Left renal pelvis (tissue), 4 donors: ENCODE data around the gene EMP2. TPM values are rescaled to one million over a fixed set of nuclear protein-coding genes. Genes with fewer than 3 reads are reported as not detected.

Source experiments
- DNase-seq, 4 donors: peaks; one replicate each; pipeline ENCODE4 v3.0.0-alpha.2; 2013; ENCODE audit warnings: low read depth in 4 of 4, low spot score in 3 of 4
- polyA plus RNA-seq, 4 donors: library from polyadenylated mRNA; unstranded; fragments of 120-200 nt; gene quantifications; one replicate each; pipeline ENCODE4 v1.2.1, GENCODE V29; 2013; ENCODE audit not compliant: insufficient read length in 4 of 4

The EMP2 gene
- polyA plus RNA-seq, 4 donors: 25.0 to 32.6 (median 29.5) TPM

DNA sequence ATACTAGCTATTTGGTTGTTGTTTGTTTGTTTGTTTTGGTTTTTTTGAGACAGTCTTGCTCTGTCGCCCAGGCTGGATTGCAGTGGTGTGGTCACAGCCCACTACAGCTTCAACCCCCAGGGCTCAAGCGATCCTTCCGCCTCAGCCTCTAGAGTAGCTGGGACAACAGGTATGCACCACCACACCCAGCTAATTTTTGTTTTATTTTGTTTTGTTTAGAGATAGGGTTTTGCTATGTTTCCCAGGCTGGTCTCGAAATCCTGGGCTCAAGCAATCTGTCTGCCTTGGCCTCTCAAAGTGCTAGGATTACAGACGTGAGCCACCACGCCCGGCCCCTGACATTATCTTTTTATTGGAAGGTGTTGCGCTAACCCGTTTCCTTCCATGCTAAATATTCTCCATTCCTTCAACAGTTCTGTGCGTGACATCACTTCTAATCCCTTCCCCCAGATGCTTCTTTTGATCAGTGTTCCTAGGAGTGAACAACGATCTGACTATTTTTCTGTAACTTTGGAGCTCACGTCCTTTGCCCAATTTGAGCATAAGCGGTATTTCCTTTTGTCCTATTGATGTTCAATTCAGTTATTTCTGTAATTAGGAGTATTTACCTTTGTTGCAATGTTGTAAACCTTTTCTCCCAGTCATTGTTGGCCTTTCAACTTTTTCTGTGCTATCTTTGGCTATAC lies 30.2 kb upstream of the EMP2 start:
- no peak for DNase-seq

DNA sequence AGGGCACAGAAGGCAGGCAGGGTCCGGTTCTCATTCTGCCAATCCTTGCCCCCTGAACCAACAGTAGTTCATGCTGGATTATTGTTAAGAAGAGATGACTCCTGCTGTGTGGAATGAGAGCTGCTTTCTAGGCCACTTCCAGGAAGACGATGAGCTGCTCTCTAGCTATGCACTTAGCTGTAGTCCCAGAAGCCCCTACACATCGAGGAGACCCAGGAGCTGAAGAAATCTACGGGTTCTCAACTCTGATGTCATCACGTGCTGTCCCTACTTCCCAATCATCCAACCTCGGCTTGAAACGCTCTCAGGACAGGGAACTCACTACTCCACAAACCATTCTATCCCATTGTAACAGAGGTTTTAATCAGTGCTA lies 29.0 kb upstream of the EMP2 start:
- no peak for DNase-seq

DNA sequence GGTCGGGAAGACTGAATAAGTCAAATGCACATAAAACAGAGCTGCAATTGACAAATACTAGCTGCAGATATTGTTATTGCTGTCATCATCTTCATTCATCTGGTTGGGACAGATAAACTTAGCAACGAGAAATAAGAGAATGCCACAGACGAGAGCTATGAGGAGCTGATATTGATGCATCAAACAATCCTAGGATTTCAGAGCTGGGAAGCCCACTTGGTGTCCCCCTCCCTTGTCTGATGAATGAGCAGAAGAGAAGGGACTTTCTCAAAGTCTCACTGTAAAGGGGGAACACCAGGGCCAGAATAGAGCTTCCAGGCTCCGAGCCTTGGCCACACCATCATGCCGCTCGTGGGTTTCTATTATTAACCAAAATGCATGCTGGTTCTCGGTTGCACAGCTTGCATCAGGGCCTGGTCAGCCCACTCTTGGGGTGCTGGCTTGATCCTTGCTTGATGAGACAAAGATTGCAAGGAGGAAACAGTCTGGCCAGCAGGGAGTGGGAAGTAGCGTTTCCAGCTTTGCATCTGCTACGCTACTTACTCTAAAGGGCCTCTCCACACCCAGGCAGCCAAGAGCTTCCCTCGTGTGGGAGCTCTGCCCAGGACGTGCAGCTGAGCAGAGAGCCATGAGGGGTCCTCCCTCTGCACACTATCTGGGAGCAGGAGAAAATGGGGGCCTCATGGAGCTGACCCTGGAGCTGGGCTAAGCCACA lies 28.4 kb upstream of the EMP2 start:
- no peak for DNase-seq

DNA sequence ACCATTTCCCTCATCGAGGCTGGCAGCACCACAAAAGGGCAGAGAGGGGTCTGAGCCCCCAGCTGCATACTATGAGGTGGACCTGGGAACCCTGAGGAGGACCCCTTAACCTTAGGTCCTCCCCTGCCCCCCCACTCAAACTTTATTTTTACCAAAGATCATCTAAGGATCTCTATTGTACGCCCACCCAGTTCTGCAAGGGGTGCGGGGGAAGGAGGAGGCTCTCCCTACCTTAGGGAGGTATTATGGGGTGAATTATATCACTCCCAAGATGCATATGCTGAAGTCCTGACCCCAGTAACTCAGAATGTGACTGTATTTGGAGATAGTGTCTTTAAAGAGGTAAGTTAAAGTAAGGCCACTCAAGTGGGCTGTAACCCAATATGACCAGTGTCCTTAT lies 26.8 kb upstream of the EMP2 start:
- DNase-seq: no peak

DNA sequence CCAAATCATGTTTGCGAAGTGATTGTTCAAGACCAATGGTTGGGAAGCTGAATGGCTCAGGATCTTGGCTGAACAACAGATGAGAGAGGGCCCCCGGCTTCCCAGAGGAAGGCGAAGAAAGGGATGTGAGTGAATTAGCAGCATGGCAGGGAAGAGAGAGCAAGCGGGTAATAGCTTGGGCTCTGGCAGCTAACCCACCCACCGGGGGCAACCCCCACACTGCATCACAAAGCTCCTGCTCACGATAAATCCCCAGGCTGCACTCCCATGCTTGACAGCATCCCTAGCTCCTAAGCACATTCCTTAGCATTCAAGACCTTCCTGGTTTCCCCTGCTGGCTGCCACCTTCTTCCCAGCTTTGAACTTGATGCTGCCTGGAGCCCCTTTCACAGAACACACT lies 26.2 kb upstream of the EMP2 start:
- no peak for DNase-seq

DNA sequence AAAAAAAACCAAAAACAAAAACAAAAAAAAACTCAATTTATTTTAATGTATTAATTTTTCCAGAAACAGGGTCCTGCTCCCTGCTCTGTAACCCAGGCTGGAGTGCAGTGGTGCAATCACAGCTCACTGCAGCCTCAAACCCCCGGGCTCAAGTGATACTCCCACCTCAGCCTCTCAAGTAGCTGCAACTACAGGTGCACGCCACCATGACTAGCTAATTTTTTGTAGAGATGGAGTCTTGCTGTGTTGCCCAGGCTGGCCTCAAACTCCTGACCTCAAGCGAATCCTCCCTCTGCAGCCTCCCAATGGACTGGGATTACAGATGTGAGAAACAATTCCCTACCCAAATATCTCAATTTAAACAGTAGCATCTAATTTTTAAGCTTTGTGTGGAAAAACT lies 25.2 kb upstream of the EMP2 start:
- no peak for DNase-seq

DNA sequence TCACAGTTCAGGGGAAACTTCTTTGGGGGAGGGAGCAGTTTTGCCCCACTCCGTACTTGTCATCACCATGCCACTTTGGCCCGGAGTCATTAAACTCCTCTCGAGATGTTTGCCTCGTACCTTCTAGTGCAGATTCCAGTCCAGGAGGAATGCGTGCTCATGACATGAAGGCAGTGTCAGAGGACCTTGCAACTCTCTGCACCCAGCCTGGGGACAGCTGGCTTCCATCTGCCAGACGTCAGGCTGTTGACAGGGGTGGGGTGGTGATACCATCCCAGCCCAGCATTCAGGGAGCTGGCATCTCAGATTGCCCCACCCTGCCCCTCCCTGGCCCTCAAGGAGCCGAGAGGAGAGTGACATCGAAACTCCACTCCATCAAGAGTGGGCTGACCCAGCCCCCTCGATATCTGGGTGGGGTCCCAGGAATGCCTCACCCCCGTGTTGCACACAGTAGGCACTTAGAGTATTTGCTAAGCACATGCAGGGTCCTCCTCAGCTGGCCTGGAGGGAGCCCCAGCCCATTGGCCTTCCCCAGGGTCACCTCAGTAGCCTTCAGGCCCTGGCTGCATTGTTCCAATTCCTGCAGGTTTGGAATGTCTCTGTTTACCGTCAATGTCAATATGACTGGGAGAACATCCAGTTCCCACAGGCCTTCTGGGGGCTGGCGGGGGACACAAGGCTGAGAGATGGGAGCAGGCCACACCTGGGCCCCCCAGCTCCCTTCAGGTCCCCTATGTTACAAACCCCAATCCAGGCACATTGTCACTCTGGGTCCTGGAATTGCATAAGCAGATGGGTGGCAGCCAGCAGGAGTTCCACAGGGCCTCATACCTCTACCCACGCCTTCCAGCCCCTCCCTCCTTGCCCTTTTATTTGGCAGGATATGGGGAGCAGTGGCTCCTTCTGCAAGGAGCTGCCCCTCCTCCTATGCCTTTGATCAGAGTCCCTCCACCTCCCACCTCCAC lies 21.3 kb upstream of the EMP2 start:
- no peak for DNase-seq

DNA sequence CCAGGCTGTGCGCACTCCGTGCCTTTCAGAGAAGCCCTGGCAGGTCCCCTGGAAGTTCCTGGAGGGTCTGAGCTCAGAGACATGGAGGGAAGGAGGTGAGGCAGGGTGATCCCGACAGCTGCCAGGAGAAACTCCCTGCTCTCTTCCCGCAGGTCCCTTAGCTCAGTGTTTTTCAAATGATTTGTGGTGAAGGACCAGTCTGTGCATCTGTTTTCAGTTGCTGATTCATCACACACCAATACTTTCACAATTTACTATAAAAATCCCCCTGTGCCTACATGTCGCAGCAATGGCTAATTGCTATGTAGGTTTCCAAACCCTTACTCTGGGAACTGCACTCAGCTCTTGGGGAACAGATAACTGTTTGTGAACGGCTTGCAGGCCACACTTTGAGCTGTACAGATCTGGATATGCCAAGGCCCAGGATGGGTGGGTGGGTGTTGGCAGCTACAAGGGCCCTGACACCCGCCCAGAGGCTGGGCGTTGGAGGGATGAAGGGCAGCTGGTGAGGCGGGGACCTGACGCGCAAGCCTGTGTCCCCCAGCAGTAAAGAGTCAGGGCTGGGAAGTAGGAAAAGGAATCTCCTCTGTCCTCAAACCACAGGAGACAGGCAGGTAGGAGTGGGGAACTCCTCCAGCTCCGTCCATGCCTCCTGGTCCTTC lies 20.5 kb upstream of the EMP2 start:
- DNase-seq: no peak

DNA sequence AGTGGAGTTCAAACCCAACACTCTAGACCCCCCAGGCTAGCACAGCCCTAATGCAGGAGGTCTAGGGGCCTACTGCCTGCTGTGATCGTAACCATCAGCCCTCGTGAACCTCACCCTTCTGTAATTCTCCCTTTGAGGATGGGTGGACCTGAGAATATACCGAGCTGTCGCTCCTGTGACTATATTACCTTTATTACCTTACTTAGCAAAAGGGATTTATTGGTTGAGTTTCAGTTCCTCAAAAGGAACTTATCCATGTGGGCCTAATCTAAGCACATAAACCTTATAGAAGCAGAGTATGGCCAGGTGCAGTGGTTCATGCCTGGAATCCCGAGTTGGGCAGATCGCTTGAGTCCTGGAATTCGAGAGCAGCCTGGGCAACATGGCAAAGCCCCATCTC lies 19.2 kb upstream of the EMP2 start:
- no peak for DNase-seq

DNA sequence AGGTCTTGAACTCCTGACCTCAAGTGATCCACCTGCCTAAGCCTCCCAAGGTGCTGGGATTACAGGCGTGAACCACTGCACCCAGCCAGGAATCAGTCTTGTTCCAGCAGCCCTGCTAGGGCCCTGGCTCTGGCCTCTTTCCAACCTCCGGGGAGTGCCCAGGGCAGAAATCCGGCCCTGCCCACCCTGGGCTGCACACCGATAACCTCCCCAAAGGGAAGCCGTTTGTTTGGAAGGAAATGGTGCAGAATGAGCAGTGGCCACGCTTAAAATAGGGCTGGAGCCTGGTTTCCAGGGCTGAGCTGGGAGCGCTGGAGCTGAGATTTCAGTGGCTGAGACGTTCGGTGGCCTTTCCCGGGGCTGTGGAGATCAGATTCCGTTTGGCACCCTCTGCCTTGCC lies 17.8 kb upstream of the EMP2 start:
- no peak for DNase-seq

DNA sequence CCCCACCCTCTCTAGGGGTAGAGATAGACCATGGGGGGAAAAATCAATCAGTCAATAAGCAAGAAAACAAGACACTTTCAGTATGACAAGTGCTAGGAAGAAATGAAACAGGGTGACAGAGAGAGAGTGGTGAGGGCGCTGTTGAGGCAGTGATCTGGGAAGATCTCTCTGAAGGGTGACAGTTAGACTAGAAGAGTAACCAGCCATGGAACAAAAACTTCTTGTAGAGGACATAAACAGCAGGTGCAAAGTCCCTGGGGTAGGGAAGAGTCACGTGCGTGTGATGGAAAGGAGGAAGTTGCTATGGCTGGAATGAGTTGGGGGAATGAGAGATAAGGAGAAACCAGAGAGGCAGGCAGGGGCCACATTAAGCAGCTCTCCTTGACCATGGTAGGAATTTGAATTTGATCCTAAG lies 16.8 kb upstream of the EMP2 start:
- no peak for DNase-seq

DNA sequence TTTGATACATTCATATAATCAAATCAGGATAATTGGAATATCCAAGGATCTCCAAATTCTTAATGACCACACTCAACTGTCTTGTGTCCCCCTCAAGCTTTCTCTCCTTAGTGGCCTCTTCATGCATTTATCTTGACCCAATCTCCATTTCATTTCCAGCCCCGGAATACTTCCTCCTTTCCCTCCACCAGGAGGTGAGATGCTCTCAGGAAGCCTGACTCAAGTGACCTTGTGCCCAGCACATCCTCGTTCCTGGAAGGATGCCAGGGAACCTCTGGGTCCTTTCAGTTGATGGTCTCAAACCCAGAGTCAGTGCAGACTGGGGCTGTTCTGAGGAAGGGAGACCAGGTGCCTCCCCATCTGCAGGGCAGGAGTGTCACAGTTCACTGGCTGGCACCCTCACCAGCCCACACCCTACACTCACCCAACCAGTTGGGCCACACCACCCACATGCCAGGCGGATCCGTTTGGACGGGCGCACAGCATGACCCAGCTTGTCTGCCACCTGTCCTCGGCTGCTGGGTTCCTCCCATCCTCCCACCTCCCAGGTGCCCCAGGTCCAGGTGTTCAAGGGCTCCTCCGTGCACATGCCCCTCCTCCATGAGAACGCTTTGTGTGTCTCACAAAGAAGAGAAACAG lies 14.0 kb upstream of the EMP2 start:
- no peak for DNase-seq

DNA sequence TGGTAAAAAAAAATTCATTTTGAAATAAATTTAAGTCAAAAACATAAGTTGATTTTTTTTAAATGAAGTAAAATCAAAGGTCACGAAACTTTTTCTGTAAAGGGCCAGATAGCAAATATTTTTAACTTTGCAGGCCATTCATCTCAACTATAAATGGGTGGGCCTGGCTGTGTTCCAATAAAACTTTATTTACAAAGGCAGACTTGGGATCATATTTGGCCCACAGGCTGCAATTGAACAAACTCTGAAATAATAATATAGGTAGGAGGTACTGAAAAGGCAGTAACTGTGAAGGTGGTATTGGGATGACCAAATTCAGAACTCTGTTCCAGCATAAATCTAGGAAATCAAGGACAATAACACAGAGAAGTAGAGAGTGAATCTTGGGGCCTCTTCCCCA lies 12.2 kb upstream of the EMP2 start:
- no peak for DNase-seq

DNA sequence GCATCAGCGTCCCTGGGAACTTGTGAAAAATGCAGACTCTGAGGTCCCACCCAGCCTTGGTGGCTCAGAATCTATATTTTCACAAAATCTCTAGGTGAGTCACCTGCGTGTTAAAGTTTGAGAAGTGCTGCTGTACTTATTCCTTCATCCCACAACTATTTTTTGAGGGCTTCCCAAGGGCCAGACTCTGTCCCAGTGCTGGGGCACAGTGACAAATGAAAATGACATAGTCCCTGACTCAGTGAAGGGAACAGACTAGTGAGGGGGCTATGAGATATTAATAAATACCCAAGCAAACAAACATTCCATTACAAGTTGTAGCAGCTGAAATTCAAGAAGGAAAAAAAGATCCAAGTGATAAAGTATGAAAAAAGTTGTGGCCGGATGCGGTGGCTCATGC lies 9.9 kb upstream of the EMP2 start:
- no peak for DNase-seq

DNA sequence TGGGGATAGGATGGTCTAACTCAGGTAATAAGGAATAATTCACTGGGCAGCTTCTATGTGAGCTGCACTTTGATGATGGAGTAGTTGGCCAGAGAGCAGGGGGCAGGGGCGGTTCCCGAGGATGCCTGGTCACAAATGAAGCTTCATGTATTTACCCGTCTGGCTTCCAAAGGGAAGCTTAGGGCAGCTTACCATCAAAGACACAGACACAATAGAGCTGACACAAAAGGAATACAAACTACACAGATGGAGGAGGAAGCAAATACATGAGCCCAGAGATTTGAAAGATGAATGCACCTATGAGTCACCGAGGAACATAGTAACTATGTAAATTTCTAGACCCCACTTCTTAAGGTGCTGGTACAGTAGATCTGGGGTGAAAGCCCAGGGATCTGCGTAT lies 8.7 kb upstream of the EMP2 start:
- DNase-seq: no peak

DNA sequence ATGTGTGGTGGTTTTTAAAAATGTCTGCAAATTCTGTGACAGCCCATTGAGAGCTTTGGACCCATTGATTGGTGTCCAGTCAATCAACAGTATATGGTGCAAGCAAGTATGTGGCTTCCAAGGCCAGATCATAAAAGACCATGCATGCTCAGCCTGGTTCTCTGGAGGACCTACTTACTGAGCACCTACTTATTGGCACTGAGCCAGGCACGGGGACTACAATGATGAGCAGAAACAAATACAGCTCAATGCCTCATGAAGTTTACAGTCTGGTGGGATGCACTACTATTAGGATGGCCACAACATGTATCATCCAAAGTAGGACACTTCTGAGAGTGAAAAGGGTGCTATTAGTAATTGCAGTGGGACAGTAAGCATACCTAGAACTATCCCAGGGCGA lies 7.2 kb upstream of the EMP2 start:
- DNase-seq: no peak

DNA sequence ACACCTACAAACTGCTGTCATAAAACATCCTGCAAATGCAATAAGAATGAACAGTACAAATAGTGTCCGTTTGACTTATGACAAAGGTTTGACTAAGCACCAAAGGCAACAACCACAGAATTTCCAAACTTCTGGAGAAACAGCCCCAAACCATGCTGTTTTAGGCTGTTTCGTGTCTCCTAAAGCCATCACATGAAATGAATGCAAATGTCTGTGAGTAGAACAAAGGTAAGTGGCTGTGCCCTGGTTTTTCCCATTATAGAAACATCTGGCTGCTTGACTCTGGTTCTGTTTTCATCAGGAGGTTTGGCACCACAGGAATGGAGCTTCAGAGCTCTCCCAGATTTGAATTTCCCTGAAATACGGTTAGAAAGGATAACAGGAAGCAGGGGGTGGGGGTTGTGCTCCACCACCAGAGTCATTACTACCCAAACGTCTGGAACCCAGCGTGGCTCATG lies 4.6 kb upstream of the EMP2 start:
- no peak for DNase-seq

DNA sequence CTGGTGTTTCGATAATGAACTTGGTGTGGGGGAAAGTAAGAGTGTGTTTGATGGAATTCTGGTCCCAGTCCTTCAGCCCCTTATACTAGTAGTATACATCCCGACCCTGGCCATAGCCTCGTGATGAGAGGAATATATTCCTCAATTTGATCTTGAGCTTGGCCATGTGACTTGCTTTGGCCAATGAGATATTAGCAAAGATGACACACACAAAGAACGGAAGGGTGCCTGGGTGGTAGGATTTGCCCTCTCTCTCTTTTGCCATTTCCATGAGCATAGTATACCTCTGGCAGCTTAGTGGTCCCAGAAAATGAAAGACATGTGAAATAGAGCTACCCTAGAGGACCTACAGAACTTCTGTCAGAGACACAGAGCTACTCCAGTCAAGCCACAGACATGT lies 2.9 kb upstream of the EMP2 start:
- no peak for DNase-seq

DNA sequence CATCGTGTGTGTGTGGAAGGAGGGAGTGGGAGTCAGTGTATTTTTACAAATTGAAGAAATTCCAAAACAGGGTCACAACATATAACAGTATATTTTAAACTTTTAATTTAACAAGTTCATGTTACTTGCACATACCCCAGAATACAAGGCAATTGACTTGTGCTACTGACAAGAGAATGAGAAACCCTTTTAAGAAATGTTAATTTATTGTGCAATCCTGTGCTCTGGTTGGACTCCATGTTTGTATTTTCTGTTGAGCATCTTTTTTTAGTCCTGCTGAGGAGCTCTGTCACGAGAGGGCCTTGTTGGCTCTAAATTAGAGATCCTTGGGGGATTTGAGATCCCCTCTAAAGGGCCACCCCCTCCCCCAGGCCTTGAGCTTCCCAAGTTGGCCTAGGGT lies 1.1 kb upstream of the EMP2 start:
- no peak for DNase-seq

DNA sequence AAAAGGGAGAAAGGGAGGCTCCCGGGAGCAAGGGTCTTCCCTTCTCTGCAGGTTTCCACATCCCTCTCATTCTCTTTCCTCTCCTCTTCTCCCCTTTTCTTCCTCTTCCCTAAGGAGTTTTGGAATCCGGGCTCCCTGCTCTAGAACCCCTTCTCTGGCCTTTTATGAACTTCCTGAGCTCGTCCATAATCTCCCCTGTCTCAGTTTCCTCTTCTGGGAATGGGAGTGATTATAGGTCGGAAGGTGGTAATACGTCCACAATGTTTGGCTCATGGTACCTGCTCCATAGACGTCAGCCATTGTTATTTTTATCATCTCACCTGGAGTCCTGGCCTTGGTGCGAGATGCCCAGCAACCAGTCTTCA lies 467 bp upstream of the EMP2 start:
- DNase-seq: no peak

DNA sequence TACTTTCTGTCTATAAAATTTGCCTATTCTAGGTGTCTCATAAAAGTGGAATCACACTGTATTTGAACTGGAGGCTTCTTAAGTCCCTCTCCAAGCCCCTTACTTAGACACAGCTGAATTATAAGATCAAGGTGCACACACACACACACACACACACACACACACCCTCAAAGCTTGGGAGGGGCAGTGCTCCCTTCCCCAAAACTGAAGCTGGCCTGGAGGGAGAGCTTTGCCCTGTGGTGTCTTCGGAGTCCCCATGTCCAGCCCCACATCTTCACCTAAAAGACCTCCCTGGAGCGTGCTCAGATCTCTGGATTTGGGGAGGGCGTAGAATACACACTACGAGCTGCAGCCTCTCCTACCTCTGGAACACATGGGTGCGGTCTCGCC lies 828 bp downstream of the EMP2 start:
- no peak for DNase-seq
